HUES64 (cell line): Measurements from ENCODE around the gene P2RX3.

Experiments used
- H3K27ac ChIP-seq: 2 replicates; pipeline ENCODE4 v1.7.0; 2013; ENCODE audit warnings: low read depth, low read length, inconsistent platforms
- H3K27me3 ChIP-seq: 2 replicates; pipeline ENCODE4 v1.6.1; 2013; ENCODE audit warnings: mild to moderate bottlenecking, low read length; ENCODE audit not compliant: insufficient read depth
- H3K36me3 ChIP-seq: 2 replicates; pipeline ENCODE4 v1.6.1; 2013; ENCODE audit warnings: mild to moderate bottlenecking, low read length; ENCODE audit not compliant: insufficient read depth
- H3K4me1 ChIP-seq: 2 replicates; pipeline ENCODE4 v1.6.1; 2013; ENCODE audit warnings: mild to moderate bottlenecking, low read length, moderate library complexity; ENCODE audit not compliant: insufficient read depth
- H3K4me3 ChIP-seq: 2 replicates; pipeline ENCODE4 v1.5.1; 2013; ENCODE audit warnings: mild to moderate bottlenecking, low read length, moderate library complexity
- H3K9ac ChIP-seq: 2 replicates; pipeline ENCODE4 v1.6.1; 2013; ENCODE audit warnings: mild to moderate bottlenecking, low read depth, low read length
- H3K9me3 ChIP-seq: 2 replicates; pipeline ENCODE4 v1.6.1; 2013; ENCODE audit warnings: low read depth, low read length; ENCODE audit not compliant: insufficient read depth
- WGBS: fragments of 150-250, 120-280 bp; methylation state at CpG from one replicate; pipeline ENCODE4 v1.1.7; 2013; ENCODE audit warnings: missing lambda C conversion rate; 5-methylcytosine and 5-hydroxymethylcytosine counted together

P2RX3 gene

GRCh38 chr11:57406337-57406904, 68.3 kb downstream of the P2RX3 start:
- H3K4me1 ChIP-seq = no peaks in the 10 kb centered on the region; the same call in 1 of the 2 replicates
- H3K27ac ChIP-seq = no peak overlapping the region
- no peak overlapping the region for H3K9ac ChIP-seq
- H3K36me3 ChIP-seq = peaks cover 42% of the 10 kb centered on the region
- no peaks in the 10 kb centered on the region for H3K9me3 ChIP-seq
- 92% methylated on average over 4 of the region's 4 CpGs for WGBS
- H3K27me3 ChIP-seq = no peaks in the 10 kb centered on the region
- H3K4me3 ChIP-seq = no peak overlapping the region

DNA sequence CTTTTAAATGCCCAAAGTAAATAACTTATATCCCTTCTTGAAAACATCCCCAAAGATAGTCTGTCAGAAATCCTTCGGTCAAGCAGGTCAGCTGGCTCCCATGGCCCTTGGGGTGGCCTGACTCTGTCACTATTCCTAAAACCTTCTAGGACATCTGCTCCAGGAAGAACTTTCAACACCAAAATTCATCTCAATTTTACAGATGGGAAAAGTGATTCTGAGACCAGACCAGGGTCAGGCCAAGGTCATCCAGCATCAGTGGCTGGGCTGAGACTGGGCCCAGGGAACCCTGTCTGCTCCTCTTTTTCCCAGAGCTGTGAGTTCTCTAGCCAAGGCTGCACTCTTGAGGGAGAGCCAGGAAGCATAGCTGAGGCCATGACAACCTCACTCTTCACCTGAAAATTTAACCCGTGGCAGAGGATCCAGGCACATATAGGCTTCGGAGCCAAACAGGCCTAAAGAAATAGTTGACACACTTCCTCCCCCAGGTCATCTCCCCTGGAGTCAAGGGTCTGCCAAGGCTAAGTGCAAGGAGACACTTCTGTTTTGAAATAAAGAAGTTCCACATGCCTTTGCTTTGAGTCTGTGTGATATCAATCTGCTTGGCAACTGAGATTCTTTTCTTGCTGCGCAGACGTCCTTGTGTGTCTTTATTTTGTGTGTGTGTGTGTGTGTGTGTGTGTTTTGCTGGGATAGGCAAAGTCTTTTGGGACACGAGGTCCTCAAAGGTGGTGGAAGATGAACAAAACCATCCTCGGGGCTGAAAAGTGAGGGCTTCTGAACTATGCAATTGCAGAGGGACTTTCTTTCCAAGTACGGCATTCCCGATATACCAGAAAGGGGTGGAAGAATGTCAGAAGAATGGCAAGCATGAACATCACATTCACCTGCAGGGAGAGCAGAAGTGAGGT, 69.1 kb downstream of the P2RX3 start:
- H3K4me1 ChIP-seq = no peaks in the 10 kb centered on the region; the same call in 1 of the 2 replicates
- no peaks in the 10 kb centered on the region for H3K9me3 ChIP-seq

DNA sequence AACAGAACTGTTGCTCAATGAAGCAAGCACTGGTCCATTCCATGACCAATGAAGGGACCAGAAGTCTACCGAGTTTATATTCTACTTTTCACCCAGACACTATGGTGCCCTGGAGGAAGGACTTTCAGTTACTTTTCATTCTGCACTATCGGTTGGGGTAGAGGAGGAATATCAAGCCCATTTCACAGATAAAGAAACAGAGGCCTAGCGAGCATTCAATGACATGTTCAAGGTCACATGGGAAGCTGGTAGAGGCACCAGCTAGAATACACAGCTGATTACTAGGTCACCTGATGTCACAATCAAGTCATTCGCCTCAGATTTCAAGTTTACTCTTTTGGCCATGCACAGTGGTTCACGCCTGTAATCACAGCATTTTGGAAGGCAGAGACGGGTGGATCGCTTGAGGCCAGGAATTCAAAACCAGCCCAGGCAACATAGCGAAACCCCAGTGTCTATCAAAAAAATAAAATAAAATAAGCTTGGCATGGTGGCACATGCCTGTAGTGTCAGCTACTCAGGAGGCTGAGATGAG, 69.9 kb downstream of the P2RX3 start:
- 93% methylated on average over 8 of the region's 8 CpGs for WGBS
- no peak overlapping the region for H3K9ac ChIP-seq
- no peak overlapping the region for H3K27ac ChIP-seq
- peaks cover 54% of the 10 kb centered on the region for H3K36me3 ChIP-seq
- no peaks in the 10 kb centered on the region for H3K9me3 ChIP-seq
- no peaks in the 10 kb centered on the region for H3K27me3 ChIP-seq
- H3K4me1 ChIP-seq = no peaks in the 10 kb centered on the region
- H3K4me3 ChIP-seq = no peak overlapping the region

More for the DNA sequence above, 69.1 kb downstream of the P2RX3 start:
- Histone ChIP-seq H3K9ac (no peak overlapping the region), H3K4me3 (no peak overlapping the region), H3K27ac (no peak overlapping the region), H3K27me3 (no peaks in the 10 kb centered on the region), H3K36me3 (peaks cover 50% of the 10 kb centered on the region)
- WGBS = 93% methylated on average over 9 of the region's 9 CpGs

DNA sequence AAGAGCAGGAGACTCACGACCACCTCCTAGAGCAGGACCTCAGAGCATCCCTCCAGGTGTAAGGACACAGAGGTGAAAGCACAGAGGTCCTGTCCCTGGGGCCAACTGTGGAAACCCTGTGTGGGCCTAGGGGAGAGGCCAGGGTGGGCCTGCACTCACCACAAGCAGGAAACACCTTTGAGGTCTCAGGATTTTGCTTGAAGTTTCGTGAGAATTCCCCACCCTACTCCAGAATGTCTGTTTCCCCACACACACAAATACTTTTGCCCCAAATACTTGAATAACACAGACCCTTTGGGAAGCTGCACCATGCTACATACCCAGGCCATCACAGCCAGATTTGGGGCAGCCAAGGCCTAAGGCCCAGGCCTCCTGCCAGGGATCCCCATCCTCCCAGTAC, 70.6 kb downstream of the P2RX3 start:
- H3K9me3 ChIP-seq = no peaks in the 10 kb centered on the region
- H3K36me3 ChIP-seq = peaks cover 62% of the 10 kb centered on the region
- no peak overlapping the region for H3K9ac ChIP-seq
- no peak overlapping the region for H3K27ac ChIP-seq
- H3K4me3 ChIP-seq = no peak overlapping the region
- WGBS = 91% methylated on average over 2 of the region's 2 CpGs
- H3K27me3 ChIP-seq = no peaks in the 10 kb centered on the region
- no peaks in the 10 kb centered on the region for H3K4me1 ChIP-seq

GRCh38 chr11:57409321-57410100, 71.4 kb downstream of the P2RX3 start:
- peaks cover 69% of the 10 kb centered on the region for H3K36me3 ChIP-seq
- H3K9ac ChIP-seq = no peak overlapping the region
- H3K4me3 ChIP-seq = no peak overlapping the region
- H3K4me1 ChIP-seq = no peaks in the 10 kb centered on the region
- WGBS = 95% methylated on average over 18 of the region's 18 CpGs
- no peaks in the 10 kb centered on the region for H3K9me3 ChIP-seq
- H3K27ac ChIP-seq = no peak overlapping the region
- no peaks in the 10 kb centered on the region for H3K27me3 ChIP-seq

DNA sequence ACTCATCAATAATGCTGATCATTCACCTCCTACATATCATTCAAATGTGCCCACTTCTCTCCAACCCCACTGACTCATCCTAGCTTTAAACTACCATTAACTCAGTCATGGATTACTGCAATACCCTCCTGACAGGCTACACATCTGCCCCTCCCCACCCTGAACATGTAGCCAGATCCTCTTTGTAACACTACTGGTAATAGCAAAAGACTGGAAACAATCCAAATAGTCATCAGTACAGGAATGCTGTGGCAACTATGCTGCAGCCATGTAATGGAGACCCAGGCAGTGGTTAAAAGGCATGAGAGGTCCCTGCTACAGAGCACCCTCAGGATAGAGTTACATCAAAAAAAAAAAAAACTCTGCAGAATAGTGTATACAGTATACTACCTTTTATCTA, 72.1 kb downstream of the P2RX3 start:
- H3K4me1 ChIP-seq = 0 out of 2 replicates have a peak, but pooled peaks cover 1% of the 10 kb centered on the region

GRCh38 chr11:57413681-57414080, 75.5 kb downstream of the P2RX3 start:
- Histone ChIP-seq H3K9ac (no peak overlapping the region), H3K4me3 (no peak overlapping the region), H3K36me3 (peaks cover 91% of the 10 kb centered on the region), H3K27ac (no peak overlapping the region), H3K27me3 (no peaks in the 10 kb centered on the region), H3K4me1 (0 out of 2 replicates have a peak, but pooled peaks cover 2% of the 10 kb centered on the region), H3K9me3 (no peaks in the 10 kb centered on the region)
- WGBS = 90% methylated on average over 4 of the region's 4 CpGs

More for the DNA sequence above, 72.1 kb downstream of the P2RX3 start:
- no peaks in the 10 kb centered on the region for H3K27me3 ChIP-seq
- no peak overlapping the region for H3K9ac ChIP-seq
- H3K4me3 ChIP-seq = no peak overlapping the region
- no peak overlapping the region for H3K27ac ChIP-seq
- H3K36me3 ChIP-seq = peaks cover 77% of the 10 kb centered on the region
- no peaks in the 10 kb centered on the region for H3K9me3 ChIP-seq

GRCh38 chr11:57414612-57415212, 76.6 kb downstream of the P2RX3 start:
- Histone ChIP-seq H3K27ac (no peak overlapping the region), H3K9ac (no peak overlapping the region), H3K4me3 (no peak overlapping the region), H3K4me1 (0 out of 2 replicates have a peak, but pooled peaks cover 2% of the 10 kb centered on the region), H3K27me3 (no peaks in the 10 kb centered on the region), H3K36me3 (peaks cover 82% of the 10 kb centered on the region), H3K9me3 (no peaks in the 10 kb centered on the region)
- WGBS = 94% methylated on average over 11 of the region's 11 CpGs

DNA sequence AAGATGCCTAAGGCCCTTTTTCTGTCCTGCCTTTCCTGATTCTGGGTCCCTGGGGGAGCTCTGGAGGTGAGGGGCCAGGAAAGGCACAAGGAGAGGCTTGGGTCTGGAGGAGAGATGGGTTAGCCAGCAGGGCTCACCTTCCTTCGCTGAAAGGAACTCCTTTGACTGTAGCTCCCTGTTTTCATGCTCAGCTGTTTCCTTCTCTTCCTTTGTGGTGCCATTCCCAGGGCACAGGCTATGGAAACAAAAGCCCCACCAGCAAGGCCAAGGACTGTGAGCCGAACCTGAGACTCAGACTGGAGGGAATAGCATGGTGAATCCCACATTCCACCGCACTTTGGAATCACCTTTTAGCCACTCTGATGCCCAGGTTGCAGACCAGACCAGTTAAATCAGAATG, 78.3 kb downstream of the P2RX3 start:
- Histone ChIP-seq H3K9me3 (no peaks in the 10 kb centered on the region), H3K27me3 (no peaks in the 10 kb centered on the region), H3K27ac (no peak overlapping the region), H3K4me3 (no peak overlapping the region), H3K36me3 (peaks cover 74% of the 10 kb centered on the region), H3K9ac (no peak overlapping the region), H3K4me1 (0 out of 2 replicates have a peak, but pooled peaks cover 2% of the 10 kb centered on the region)
- WGBS = 93% methylated on average over 3 of the region's 3 CpGs

- H3K9ac ChIP-seq = no peak overlapping the region
- H3K4me1 ChIP-seq = 0 out of 2 replicates have a peak, but pooled peaks cover 2% of the 10 kb centered on the region
- no peak overlapping the region for H3K4me3 ChIP-seq
- H3K9me3 ChIP-seq = no peaks in the 10 kb centered on the region
- H3K27ac ChIP-seq = no peak overlapping the region
- WGBS = 91% methylated on average over 4 of the region's 4 CpGs
- H3K27me3 ChIP-seq = no peaks in the 10 kb centered on the region
- H3K36me3 ChIP-seq = peaks cover 70% of the 10 kb centered on the region
Measured at GRCh38 chr11:57417056-57417455, 78.9 kb downstream of the P2RX3 start.
